IPS-NIHi7 (cell line): ENCODE measurements around the gene POGZ.

Experiments used
- DNase-seq: peaks from one replicate; pipeline ENCODE4 v3.0.0; 2012; ENCODE audit warnings: mixed read lengths; ENCODE audit errors: extremely low spot score

The POGZ gene, protein sequence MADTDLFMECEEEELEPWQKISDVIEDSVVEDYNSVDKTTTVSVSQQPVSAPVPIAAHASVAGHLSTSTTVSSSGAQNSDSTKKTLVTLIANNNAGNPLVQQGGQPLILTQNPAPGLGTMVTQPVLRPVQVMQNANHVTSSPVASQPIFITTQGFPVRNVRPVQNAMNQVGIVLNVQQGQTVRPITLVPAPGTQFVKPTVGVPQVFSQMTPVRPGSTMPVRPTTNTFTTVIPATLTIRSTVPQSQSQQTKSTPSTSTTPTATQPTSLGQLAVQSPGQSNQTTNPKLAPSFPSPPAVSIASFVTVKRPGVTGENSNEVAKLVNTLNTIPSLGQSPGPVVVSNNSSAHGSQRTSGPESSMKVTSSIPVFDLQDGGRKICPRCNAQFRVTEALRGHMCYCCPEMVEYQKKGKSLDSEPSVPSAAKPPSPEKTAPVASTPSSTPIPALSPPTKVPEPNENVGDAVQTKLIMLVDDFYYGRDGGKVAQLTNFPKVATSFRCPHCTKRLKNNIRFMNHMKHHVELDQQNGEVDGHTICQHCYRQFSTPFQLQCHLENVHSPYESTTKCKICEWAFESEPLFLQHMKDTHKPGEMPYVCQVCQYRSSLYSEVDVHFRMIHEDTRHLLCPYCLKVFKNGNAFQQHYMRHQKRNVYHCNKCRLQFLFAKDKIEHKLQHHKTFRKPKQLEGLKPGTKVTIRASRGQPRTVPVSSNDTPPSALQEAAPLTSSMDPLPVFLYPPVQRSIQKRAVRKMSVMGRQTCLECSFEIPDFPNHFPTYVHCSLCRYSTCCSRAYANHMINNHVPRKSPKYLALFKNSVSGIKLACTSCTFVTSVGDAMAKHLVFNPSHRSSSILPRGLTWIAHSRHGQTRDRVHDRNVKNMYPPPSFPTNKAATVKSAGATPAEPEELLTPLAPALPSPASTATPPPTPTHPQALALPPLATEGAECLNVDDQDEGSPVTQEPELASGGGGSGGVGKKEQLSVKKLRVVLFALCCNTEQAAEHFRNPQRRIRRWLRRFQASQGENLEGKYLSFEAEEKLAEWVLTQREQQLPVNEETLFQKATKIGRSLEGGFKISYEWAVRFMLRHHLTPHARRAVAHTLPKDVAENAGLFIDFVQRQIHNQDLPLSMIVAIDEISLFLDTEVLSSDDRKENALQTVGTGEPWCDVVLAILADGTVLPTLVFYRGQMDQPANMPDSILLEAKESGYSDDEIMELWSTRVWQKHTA (N-terminal part only)

DNA sequence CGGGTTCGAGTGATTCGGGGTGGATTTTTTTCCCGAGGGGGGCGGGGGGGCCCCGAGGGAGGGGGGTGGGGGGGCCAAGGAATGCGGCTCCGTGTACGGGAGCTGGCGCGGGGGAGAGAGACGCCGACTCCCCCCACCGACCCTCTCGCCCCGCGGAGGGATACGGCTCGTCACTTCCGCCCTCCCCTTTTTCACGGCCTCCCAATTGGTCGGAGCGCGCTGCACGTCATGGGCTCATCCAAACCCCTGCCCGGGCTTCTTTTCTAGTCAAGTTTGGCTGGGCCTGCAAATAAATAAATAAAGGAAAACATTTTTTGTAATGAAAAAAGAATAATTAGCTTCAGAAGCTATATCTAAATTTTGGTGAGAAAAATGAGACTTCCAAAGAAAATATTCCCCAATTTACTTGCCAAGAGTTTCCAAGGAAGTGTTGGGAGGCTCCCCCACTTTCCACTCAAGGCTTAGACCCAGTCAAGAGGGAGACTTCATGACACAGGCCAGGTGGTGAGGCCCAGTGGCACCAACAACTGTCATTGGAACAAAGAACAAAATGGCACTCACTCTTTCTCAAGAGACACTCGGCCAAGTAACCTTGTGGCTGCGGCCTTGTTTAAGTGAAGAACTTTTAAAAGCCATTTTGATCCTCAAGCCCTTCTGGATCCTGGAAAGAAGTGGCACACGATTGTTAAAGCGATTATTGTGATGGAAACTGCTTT is at the start of gene POGZ:
POGZ (minus strand) TSS at position 164 of the 716 bp plus-strand sequence. CDS start 17,290 bp downstream, outside the sequence.
- DNase-seq = peak; percentile 96

DNA sequence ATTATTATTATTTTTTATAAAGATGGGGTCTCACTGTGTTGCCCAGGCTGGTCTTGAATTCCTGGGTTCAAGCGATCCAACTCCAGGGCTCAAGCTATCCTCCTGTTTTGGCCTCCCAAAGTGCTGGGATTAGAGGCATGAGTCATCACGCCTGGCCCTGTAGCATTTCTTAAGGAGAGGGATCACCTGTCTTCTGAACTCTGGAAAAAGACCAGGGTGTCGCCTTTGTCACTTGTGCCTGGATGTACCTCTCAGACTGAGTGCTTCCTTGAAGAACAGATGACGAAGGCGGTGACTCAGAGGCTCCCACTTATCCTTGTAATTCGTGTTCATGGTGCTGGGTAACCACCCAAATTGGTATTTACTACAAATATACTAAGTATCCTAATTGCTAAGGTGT is 49.5 kb upstream of the POGZ start:
- DNase-seq = no peak

DNA sequence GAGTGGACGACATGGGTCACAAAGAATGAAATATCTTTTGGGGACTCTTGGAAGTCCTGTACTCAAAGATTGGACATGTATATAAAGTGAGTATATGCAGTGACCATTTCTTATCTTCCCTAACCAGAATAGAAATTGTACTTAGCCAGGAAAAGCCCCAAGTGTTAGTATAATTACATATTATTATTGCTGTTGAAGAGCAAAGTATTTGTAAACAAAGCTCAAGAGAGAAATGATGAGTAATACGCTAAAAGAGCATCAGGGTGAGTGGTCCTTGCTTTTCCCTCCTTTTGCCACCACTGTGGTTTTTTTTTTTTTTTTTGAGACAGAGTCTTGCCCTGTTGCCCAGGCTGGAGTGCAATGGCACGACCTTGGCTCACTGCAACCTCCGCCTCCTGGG is 45.5 kb upstream of the POGZ start:
- DNase-seq = no peak

DNA sequence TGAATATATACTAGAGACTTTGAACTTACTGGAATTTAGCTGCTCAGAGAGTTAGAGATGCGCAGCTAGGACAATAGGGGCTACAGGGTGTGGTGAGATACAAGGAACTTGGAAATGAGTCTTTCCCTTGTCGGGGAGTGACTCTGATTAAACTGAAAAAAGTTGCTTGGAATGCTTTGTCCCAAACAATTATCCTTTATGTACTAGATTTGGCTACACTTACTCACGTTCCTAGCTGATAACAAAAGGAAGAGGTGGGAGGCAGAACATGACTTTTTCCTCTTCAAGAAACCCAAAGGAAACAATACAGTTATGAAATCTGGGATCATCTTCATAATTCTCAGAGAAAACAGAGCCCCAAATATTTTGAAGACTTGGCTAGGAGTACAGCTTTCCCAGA is 45.0 kb upstream of the POGZ start:
- no peak for DNase-seq

DNA sequence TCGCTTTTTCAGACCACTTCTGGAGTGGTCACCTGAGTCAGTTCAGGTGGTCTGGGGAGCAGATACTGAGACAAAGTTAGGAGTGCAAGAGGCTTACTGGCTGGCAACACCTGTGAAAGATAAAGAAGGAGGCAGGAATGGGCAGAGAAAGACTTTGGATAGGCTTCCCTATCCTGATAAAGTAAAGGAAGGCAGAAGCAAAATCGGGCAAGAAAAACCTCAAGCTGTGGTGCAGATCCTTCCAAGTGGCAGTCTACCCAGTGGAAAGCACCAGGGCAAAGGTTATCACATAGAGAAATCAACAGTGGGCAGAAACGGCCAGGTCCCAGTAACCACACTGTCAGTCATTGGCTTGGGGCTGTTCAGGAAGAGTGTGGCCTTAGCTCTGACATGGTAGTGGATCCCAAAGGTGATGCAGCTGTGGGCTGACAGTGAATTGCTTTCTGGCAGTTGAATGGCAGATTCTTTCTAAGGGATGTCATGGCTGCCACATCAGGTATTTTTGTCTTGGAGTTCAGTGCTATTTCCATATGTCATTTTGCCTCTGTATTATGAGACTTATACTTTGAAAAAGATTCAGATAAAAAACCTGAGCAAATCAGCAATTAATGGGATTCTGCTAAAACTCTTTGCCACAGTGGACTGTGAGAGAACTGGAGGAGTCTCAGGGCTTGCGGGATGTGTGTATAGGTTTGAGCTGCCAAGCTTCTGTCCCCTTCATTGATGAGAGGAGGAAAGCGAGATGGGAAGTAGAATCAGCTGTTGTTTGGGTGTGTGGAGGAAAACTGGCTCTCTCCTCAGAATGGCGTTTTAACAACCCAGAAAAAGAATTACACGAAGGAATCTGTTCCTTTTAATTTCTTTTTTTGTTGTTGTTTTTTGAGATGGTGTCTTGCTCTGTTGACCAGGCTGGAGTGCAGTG is 43.8 kb upstream of the POGZ start:
- no peak for DNase-seq

DNA sequence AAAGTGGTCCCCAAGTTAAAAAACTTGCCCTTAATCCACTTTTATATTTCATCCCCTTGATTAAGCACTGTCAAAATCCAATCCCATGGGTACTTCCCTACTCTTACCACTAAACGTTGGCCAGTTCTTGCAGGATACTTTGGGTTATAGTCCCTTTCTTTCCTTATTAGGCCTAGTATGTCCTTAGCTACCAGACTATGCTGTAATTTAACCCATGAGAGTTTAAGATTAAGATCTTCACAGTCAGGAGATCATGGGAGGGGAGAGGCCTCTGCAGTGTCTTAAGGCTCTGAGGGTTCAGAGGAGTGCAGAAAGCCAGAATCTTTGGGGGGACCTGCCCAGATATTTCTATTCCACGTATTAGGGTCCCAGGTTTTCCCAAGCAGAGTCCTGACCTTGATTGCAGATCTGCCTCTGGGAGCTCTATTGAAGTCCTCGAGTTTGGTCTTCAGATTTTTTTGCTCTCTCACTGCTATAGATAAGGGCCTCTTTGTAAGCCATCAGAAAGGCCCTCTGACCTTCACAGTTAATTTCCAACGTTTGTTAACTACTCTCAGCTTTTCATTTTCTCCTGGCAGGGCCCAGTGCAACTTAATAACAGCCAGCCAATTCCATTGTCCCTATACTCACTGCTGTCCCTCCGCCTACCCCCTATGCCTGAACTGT is 42.9 kb upstream of the POGZ start:
- no peak for DNase-seq

DNA sequence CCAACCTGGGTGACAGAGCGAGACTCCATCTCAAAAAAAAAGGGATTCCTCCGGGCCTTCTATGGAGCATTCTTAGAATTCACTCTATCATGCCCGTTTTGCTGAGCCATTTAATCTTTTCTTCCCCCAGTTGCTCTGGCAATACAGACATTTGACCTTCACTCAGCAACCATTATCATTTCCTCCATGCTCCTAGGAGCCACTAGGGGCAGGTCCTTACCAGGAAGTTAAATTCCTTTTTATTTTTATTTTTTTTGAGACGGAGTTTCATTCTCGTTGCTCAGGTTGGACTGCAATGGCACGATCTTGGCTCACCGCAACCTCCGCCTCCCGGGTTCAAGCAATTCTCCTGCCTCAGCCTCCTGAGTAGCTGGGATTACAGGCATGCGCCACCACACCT is 42.2 kb upstream of the POGZ start:
- no peak for DNase-seq

DNA sequence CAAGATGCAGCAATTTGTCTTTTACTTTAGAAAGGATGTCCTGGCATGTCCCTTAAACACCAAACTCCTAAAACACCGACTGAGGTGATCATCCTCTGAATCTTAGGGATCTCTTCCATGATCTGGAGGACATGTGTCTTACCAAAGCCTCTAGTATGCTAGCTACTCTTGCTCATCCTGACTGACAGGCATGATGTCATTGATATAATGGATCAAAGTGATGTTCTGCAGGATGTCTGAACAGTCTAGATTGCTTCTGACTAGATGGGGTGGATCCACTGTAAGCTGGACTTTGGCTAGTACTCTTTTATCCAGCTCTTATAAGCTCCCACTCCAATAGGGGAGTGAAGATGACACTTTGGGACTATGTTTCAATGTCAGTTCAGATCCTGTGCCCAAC is 40.6 kb upstream of the POGZ start:
- DNase-seq = no peak

DNA sequence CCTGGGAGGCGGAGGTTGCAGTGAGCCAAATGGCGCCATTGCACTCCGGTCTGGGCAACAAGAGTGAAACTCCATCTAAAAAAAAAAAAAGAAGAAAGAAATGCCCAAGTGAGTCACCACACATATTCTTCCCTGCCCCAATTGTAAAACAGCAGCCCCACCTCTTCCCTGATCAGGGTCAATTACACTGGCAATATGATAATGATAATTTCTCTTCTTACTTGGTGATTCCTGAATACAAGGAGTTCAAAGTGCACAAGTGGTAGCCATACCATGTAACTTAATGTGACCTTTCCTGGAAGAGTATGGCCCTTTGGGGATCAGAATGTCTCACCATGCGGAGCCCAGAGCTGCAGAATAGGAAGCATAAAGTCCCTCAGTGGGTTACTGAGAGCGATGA is 40.1 kb upstream of the POGZ start:
- no peak for DNase-seq

DNA sequence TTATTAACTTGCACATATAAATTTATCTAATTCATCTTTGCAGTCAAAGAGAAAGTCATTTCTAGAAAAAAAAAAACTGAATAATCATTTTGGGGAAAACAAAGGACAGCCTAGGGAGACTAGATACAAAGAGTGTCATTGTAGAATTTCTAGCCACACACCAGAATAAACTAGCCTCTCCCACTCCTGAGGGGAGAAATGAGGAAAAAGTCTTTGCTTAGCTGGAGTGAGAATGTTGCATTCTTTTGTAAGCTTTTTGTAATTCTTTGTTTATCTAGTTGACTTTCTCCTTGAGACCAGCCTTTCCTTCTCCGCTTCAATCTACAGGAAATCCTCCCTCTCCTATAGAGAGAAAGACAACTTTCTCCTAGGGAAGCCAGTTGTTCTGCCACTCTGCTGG is 36.0 kb upstream of the POGZ start:
- DNase-seq = no peak

DNA sequence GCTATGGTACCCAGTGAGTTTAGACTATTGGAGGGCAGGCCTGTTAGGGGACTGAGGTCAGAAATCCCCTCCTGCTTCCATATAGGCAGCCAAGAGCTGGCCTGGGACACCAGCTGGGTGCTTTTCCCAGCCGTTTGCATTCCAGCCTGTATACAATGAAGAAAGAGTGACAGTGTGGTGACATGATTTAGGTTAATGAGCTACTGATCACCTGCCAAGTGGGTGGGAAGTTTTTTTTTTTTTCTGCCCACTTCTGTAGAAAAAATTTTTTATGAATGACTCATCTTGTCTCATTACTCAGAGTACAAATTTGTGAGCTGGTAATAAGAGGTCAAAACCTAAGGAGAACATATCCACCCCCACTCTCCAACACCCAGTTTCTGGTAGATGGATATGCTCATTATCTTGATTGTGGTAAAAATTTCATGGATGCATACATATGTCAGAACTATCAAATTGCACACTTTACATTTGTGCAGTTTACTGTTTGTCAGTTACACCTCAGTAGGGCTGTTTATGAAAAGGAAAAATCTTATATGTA is 35.5 kb upstream of the POGZ start:
- DNase-seq = no peak

DNA sequence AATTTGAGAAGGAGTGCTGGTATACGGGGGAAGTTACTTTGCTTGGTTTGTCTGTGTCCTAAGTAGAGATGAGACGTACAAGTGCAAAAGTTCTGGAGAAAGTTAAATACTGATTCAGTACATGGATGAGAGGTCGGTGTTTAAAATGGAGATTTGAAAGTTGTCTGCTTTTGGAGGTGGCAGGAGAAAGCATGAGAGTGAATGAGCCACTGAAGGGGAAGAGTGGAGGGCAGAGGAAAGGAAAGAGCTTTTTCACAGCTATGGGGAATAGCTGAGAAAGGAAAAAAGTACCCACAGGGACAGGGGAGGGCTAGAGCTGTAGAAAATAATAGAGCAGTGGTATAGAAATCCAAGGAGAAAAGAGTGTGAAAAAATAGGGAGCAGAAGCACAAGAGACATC is 33.7 kb upstream of the POGZ start:
- no peak for DNase-seq

DNA sequence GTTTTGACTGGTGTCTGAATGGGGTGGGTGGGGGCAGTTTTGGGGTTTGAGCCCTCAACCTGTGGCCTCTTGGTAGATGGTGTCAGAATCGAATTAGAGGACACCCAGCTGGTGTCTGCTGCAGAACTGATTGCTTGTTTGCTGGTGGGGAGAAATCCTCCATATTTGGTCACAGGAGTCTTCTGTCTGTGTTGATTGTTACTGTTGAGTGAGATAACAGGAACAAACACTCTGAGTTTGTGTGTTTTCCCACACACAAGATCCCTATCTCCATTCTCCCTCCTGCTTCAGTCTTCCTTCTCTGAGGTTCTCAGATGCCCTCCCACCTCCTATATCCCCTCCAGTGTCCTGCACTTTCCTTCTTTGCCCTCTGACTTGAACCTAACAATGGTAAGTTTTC is 32.8 kb upstream of the POGZ start:
- DNase-seq = no peak

DNA sequence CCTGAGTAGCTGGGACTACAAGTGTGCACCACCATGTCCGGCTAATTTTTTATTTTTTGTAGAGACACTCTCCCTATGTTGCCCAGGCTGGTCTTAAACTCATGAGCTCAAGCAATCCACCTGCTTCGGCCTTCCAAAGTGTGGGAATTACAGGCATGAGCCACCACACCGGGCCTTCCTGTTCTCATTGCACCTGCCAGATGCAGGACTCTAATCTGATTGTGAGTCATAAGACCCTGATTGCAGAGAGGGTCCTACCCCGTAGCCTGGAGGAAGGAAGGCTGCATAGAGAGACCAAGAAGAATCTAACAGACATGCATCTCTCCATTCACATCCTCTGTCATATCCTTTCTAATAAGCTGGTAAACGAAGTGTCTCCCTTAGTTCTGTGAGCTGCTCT is 32.3 kb upstream of the POGZ start:
- DNase-seq = no peak

DNA sequence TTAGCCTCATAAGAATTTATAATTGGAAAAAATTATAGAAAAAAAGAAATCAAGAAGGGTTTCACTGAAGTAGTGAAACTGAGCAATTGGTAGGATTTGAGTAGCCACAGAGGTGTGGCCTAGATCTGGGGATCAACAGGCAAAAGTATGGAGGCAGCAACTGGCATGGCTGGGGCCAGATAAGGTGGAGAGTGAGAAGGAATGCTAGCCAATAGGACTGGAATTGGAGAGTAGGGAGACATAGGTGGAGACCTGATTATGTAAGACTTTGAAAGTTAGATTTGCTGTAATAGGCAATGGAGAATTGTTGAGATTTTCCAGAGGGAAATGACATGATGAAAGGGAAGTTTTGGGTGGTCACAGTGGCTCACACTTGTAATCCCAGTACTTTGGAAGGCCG is 27.3 kb upstream of the POGZ start:
- no peak for DNase-seq

DNA sequence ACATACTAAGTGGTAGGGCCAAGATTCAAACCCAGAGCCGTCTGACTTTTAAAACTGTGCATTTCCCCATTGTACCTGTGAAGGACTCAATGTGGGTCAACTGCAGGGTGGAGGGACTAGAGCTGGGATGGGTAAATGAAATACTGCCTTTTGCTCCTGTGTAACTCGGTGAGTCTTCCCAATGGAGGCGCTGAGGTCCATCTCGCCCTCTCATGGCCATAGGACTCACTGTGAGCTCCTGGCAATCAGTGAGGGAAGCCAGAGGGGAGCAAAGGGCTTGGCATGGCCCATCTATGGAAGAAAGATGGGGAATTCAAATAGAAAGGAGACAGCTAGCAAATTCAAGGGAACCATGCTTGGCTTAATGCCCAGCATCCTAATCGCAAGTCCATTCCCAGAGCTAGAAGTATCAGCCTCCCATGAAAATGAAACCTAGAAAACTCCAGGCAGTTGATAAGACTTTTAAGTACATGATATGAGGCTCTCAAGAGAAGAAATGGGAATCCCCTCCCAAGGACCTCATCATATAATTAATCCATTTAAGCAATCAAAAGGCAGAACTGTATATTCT is 26.5 kb upstream of the POGZ start:
- peak; percentile 62 for DNase-seq

DNA sequence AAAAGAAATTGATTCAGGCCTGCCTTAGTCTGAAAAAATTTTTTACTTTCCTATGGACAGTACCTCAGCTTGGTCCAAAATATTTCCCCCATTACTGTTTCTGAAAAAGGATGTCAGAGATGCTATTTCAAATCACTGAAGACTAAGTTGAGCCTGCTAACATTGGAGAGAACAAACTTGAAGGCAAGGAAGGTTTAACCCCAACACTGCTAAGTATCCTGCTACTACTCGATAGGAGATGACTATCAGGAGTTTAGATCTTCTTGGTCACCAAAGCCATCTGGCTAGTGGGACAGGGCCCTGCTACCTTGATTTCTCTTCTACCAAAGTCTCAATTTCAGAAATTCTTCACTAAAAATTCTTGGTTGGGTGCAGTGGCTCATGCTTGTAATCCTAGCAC is 22.7 kb upstream of the POGZ start:
- no peak for DNase-seq

DNA sequence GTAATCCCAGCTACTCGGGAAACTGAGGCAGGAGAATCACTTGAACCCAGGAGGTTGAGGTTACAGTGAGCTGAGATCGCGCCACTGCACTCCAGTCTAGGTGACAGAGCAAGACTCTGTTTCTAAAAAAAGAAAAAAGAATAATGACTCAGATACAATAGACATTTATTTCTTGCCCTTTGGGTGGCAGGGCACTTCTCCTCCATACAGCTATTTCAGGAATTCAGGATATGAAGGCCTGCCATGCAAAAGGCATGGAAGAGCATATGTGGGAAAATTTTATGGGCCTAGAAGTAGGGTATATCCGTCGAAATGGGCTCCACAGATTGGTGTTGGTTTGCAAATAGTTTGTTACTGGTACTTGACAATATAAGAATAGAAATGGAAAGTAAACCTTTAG is 20.2 kb upstream of the POGZ start:
- no peak for DNase-seq

DNA sequence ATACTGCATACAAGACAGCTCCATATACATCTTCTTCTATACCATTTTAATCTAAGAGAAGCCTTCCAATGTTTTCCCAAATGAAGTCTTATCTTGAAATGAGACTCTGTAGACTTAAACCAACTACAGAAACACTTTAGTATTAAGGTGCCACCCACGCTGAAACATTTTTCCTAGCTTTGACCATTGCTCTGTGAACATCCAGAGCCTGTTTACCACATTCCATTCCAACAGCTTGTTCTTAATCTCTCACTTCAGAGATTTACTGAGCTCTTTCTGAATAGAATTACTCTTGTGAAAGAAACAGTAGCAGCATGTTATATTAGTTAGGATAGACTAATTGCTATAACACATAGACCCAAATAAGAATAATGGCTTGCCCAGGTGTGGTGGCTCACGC is 19.6 kb upstream of the POGZ start:
- no peak for DNase-seq
